NCI-H2196 treated with DMSO at 0.1 percent for 48 hours (cell line): ENCODE measurements around the gene ICAM2.

Experiments
- DNase-seq: peaks from one replicate; lab custom pipeline; 2025; ENCODE audit not compliant: unreplicated experiment; lab: John Stamatoyannopoulos, UW

Gene ICAM2

GRCh38 chr17:63978272-63979200 lies 41.9 kb downstream of the ICAM2 start:
- DNase-seq = no peak

- DNase-seq = no peak
Measured at GRCh38 chr17:63976702-63977101, 43.7 kb downstream of the ICAM2 start.

- DNase-seq = no peak
Measured at GRCh38 chr17:63975541-63976092, 44.8 kb downstream of the ICAM2 start.

GRCh38 chr17:63974594-63975192 lies 45.7 kb downstream of the ICAM2 start:
- no peak for DNase-seq

GRCh38 chr17:63973930-63974593 lies 46.4 kb downstream of the ICAM2 start:
- peak; percentile 66 for DNase-seq

- no peak for DNase-seq
Measured at GRCh38 chr17:63973247-63973646, 47.2 kb downstream of the ICAM2 start.

GRCh38 chr17:63972796-63973195 lies 47.6 kb downstream of the ICAM2 start, which contains the start of gene SCN4A:
Gene SCN4A, minus strand, starts transcription at chr17:63972918. Its CDS starts 77 bp downstream, at chr17:63972841.
- DNase-seq = no peak

- no peak for DNase-seq
Measured at GRCh38 chr17:63969278-63969677, 51.2 kb downstream of the ICAM2 start.

- no peak for DNase-seq
Measured at GRCh38 chr17:63967953-63968352, 52.5 kb downstream of the ICAM2 start.

GRCh38 chr17:63966646-63967264 lies 53.7 kb downstream of the ICAM2 start:
- no peak for DNase-seq

- DNase-seq = no peak
Measured at GRCh38 chr17:63963123-63963522, 57.3 kb downstream of the ICAM2 start.

GRCh38 chr17:63962298-63962744 lies 58.1 kb downstream of the ICAM2 start:
- no peak for DNase-seq

GRCh38 chr17:63961355-63962212 lies 58.8 kb downstream of the ICAM2 start:
- no peak for DNase-seq

- no peak for DNase-seq
Measured at GRCh38 chr17:63960430-63960829, 60.0 kb downstream of the ICAM2 start.

- no peak for DNase-seq
Measured at GRCh38 chr17:63960006-63960405, 60.4 kb downstream of the ICAM2 start.

GRCh38 chr17:63956296-63956920 lies 64.0 kb downstream of the ICAM2 start:
- DNase-seq = no peak

GRCh38 chr17:63955791-63956190 lies 64.6 kb downstream of the ICAM2 start:
- DNase-seq = no peak

- DNase-seq = no peak
Measured at GRCh38 chr17:63955232-63955631, 65.2 kb downstream of the ICAM2 start.

- no peak for DNase-seq
Measured at GRCh38 chr17:63954402-63955063, 65.9 kb downstream of the ICAM2 start.
